GM21528 (cell line): ENCODE results near the gene TBC1D1.

Experiments used
- ATAC-seq: cut with Tn5 transposase; IDR thresholded peaks from one replicate; pipeline ENCODE4 v1.9.1; 2021; ENCODE audit warnings: mild to moderate bottlenecking, moderate library complexity; ENCODE audit not compliant: unreplicated experiment, low FRiP score

TBC1D1 gene

GRCh38 chr4:38088321-38088720, 197.4 kb downstream of the TBC1D1 start:
- no peak for ATAC-seq

DNA sequence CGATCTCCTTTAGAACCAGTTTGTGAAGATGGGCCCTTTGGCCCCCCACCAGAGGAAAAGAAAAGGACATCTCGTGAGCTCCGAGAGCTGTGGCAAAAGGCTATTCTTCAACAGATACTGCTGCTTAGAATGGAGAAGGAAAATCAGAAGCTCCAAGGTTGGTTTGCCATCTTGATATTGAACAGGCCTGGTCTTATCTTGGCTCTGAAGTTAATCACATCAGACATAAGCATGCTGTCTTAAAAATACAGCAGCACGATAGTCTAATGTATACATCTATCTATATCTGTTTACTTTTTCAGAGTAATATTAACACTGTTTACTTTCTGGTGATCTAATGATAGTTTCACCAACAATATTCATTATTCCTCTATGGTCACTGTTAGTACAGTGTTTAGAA, 199.1 kb downstream of the TBC1D1 start:
- ATAC-seq, result no peak

GRCh38 chr4:38090455-38091246, 199.8 kb downstream of the TBC1D1 start:
- no peak for ATAC-seq

- no peak for ATAC-seq
Measured at GRCh38 chr4:38091636-38092035, 200.8 kb downstream of the TBC1D1 start.

DNA sequence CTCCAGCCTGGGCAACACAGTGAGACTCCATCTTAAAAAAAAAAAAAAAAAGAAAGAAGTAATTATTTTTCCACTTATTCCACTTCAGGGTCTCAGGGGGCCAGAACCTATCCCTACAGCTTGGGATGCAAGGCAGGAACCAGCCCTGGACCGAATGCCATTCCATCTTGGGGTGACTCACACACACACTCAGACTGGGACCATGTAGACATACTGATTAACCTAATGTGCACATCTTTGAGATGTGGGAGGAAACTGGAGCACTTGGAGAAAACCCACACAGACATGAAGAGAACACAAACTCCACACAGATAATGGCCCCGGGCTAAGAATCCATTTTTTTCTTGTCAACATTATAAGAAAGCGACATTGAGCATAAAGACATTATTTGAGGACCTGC, 201.8 kb downstream of the TBC1D1 start:
- ATAC-seq, result no peak

DNA sequence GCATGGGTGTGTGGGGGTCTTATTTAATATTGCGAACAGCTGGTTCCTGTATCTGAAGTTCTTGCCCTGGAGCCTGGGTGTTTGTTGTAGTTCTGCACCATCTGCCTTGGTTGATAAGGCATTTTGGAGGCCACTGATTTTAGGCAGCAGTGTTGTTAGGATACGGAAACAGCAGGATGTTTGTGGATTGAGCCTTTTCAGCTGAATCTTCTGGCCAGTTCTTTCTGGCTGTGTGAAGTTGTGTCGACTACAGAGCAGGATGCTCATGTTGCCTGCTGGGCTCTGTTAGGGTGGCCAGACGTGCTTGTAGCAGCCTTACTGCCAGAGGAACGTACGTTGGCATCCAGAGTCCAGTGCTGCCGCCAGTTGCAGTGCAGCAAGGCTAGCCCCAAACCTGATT, 203.5 kb downstream of the TBC1D1 start:
- no peak for ATAC-seq

- no peak for ATAC-seq
Measured at GRCh38 chr4:38095691-38096090, 204.8 kb downstream of the TBC1D1 start.

DNA sequence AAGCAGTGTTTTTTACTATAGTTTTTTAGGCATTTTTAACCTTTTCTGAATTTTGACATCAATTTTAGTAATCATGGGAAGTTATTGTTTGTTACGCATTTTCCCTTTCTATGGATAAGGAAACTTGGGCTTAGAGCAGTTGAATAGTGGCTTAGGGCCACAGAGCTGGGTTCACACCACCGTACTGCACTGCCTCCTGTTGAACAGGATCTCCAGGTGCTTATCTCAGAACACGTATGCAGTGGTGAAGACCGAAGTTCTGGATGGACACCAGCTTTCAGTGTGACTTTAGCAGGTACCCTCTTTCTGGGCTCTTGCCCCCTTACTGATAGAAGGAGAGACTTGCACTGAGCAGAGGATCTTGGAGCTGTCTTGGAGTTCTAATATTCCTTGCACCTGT, 206.9 kb downstream of the TBC1D1 start:
- ATAC-seq, result no peak

DNA sequence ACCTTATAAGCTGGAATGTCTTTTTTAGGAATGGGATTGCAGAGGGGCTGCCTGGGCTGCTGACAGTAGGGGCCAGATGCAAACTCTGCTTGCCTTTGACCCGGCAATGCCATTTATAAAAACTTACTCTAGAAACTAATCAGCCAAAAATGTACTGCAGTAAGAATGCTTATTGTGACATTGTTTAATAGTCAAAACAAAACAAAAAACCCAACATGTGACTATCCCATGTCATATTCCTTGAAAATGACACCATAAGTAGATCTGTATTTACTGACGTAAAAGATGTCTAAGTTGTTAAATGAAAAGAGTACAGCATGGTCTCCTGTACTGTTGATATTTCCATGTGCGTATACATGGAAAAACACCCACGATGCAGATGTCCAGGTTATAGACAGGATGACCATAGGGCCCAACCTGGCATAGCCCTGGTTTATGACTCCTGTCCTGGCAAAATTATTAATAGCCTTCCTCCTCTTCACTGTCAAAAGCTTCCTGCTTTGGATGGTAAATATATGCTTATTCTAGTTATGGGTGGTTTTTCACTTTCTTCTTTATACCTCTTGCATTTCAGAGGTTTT, 208.2 kb downstream of the TBC1D1 start:
- no peak for ATAC-seq

- no peak for ATAC-seq
Measured at GRCh38 chr4:38099908-38100407, 209.1 kb downstream of the TBC1D1 start.

DNA sequence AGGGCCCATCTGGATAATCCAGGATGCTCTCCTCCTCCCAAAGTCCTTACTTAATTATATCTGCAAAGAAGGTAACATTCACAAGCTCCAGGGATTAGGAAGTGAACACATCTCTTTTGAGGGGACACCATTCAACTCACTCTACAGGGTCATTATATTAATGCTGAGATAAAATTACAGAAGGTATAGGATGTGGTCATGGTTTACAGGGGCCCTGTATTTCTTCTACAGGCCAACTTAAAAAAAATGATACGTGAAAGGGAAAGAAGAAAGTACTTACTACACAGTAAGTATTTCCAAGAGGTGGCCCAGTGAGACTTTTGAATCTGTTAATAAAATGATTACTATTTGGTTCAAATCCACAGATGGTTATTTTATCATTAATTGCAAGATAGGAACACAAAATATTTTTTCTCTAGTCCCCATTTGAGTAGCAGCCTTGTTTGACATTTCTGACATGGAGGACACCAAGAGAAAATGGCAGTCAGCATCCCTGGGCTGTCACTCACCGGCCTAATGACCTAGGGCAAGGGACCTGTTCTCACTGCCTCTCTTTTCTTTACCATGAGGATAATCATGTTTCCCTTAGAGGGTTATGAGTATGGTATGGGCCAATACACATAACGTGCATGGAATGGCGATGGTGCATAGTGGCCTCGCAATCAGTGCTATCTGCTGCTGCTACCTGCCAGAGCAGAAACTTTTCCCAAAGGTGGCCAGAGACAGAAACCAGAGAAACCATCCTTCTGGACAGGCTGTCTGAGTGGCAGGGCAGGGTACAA, 209.8 kb downstream of the TBC1D1 start:
- no peak for ATAC-seq

GRCh38 chr4:38101563-38101962, 210.7 kb downstream of the TBC1D1 start:
- ATAC-seq, result no peak

DNA sequence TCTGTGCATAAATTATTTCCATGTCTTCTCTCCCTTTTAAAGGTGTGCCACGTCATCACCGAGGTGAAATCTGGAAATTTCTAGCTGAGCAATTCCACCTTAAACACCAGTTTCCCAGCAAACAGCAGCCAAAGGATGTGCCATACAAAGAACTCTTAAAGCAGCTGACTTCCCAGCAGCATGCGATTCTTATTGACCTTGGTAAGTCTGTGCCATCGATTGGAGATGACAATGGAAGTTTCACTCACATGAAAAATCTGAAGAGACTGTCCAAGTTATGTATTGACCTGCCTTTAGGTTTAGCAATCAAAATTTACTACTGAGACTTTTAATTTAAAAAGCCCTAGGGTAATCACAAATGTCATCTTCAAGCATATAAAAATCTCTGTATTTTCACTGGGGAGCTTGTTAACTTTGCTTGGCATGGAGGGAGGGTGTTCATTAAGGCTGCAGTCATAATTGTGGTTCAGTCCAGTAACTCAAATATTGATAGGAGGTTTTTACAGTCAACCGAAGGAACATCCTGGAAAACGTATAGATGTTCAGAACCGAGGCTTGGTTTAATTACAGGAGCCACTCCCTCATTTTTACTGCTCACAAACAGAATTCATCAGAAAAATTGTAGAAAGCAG, 212.2 kb downstream of the TBC1D1 start:
- ATAC-seq, result no peak

- no peak for ATAC-seq
Measured at GRCh38 chr4:38105475-38106220, 214.8 kb downstream of the TBC1D1 start.

DNA sequence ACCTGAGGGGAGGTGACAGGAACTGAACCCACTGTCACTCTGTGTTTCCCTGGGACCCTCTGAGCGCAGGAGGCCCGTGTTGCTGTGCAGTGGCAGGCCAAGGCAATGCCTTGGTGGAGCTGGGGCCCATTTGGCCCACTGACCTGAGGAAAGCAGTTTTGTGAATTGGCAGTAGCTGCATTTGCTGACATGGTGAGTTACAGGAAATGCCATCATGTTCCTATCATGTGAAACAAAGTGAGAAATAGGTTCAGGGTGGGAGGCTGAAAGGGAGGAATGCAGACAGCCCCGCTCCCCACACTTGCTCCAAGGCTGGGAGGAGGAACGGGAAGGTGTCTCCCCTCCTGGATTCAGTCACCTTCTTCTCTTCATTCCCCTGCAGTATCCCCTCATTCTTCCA, 215.4 kb downstream of the TBC1D1 start:
- no peak for ATAC-seq

DNA sequence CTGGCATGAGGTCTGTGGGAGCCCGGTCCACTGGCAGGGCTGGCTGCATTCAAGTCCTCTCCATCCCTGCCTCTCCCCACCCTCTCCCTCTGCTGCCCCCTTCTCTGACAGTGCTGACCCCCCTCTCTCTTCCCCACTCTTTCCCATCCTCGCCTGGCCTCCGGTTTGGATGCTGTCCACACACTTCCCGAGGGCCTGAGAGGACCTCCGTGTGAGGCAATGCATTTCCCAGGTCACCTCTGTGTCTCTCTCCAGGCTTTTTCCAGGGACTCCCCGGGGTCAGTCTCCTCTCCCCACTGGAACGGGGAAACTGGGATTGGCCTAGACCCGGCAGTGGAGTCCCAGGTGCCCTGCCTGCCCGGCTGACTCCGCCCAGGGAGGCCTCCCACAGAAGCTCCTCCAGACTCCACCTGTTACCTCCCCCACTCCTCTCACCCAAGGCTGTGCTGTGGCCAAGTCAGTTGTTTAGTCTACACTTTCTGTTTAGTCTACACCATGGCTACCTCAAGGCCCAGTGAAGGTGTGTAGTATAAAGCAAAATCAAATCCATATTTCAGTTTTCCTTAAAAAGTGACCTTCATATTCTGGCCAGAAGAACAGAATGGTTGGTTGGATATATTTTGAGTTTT, 216.1 kb downstream of the TBC1D1 start:
- no peak for ATAC-seq

GRCh38 chr4:38107818-38108217, 216.9 kb downstream of the TBC1D1 start:
- no peak for ATAC-seq

DNA sequence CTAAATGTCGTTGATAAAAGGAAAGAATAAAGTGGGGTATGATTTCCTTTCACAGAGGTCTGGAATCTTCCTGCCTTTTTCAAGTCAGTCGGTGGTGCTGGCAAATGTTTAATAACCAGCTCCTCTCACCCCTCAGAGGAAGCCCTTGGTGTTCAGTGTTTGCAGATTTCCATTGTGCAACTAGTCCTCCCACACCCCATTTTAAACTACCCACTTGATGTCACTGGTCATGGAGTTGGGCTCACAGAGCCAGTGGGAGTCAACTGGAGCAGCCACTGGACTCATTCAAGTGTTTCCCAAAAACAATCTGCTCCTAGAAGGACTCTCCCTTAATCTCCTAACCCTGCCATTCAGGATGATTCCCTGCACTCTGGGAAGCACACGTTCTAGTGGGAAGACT, 218.5 kb downstream of the TBC1D1 start:
- ATAC-seq, result no peak

DNA sequence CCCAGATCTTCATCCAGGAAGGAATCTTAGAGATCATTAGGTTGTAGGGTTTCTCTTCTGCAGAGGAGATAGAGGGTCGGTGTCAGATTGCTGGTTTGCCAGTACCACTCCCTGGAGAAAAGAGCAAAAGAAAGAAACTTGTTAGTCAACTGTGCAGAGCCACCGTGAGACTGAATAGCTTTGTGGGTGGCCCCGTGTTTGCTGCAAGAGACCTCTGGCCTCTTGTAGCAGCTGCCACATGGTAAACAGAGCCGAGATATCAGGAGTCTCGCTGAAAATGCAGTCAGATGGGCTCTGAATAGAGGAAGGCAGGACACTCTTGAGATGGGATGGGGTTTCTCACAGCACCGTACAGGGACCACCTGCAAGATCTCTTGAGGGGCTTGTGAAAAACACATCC, 219.0 kb downstream of the TBC1D1 start:
- no peak for ATAC-seq

GRCh38 chr4:38111024-38111423, 220.1 kb downstream of the TBC1D1 start:
- no peak for ATAC-seq
